Panc1 (cell line): Measurements from ENCODE around the gene RHOJ. TPM values are rescaled to one million over a fixed set of nuclear protein-coding genes. Genes with fewer than 3 reads are reported as not detected.
"Not testable (repeated sequence)": the region's sequence is repeated elsewhere in the genome, so short reads cannot be mapped to it uniquely, and the experiment has no call there.

Source experiments
- ATAC-seq: fragments of 200-7000 bp; cut with Tn5 transposase; 2 replicates; pipeline ENCODE4 v1.9.1; 2020; ENCODE audit warnings: mild to moderate bottlenecking, moderate library complexity
- BruUV-seq: library from RNA; stranded (reverse); fragments of 400-500 nt; replicated peaks from 2 replicates; lab custom pipeline; 2021; lab: Mats Ljungman, UMichigan
- CTCF ChIA-PET: fragments of 300-600 bp; sonication (Branson Sonifier 250); formaldehyde crosslinking; loops from one replicate; lab custom pipeline; 2022; ENCODE audit warnings: antibody characterized with exemption; lab: Charles Lee
- POLR2A ChIA-PET: fragments of 300-600 bp; sonication (Branson Sonifier 250); formaldehyde crosslinking; loops from one replicate; lab custom pipeline; 2022; ENCODE audit warnings: antibody characterized with exemption; lab: Charles Lee
- DNase-seq: peaks from one replicate; pipeline ENCODE4 v3.0.0-alpha.2; 2010; ENCODE audit warnings: low read depth, low spot score
- H3K27ac ChIP-seq: 2 replicates; pipeline ENCODE4 v1.5.1; 2011; ENCODE audit warnings: mild to moderate bottlenecking, low read length, inconsistent platforms
- H3K27me3 ChIP-seq: fragments of 200-500 bp; sonication (Bioruptor generic); 2 replicates; pipeline ENCODE4 v1.6.0; 2014; ENCODE audit warnings: low read length, inconsistent platforms; ENCODE audit not compliant: control insufficient read depth, insufficient read depth
- H3K36me3 ChIP-seq: fragments of 200-500 bp; sonication (Bioruptor generic); 2 replicates; pipeline ENCODE4 v1.5.1; 2014; ENCODE audit warnings: inconsistent platforms, mild to moderate bottlenecking, low read length, moderate library complexity; ENCODE audit not compliant: control insufficient read depth, insufficient read depth
- H3K4me1 ChIP-seq: 2 replicates; pipeline ENCODE4 v1.5.1; 2011; ENCODE audit warnings: inconsistent platforms, mild to moderate bottlenecking, low read length, moderate library complexity; ENCODE audit not compliant: control insufficient read depth, insufficient read depth
- H3K4me3 ChIP-seq, 2 experiments: 2 replicates each; pipeline ENCODE4 v1.5.1; 2011 to 2012; ENCODE audit warnings: low read depth in 2 of 2, low read length in 2 of 2, mild to moderate bottlenecking in 2 of 2, inconsistent platforms in 1 of 2, moderate library complexity in 1 of 2
- H3K9me3 ChIP-seq: fragments of 200-500 bp; sonication (Bioruptor generic); 2 replicates; pipeline ENCODE4 v1.5.1; 2014; ENCODE audit warnings: low read depth, mild to moderate bottlenecking, inconsistent platforms, low read length, moderate library complexity; ENCODE audit not compliant: control insufficient read depth, insufficient read depth
- POLR2AphosphoS5 ChIP-seq: IDR thresholded peaks from 2 replicates; pipeline ENCODE4 v1.6.1; 2012; ENCODE audit warnings: mild to moderate bottlenecking, low read depth, low read length, moderate library complexity
- SIN3A ChIP-seq: IDR thresholded peaks from 2 replicates; pipeline ENCODE4 v1.6.1; 2012; ENCODE audit warnings: low read depth, mild to moderate bottlenecking, low read length, moderate library complexity, borderline replicate concordance; ENCODE audit not compliant: insufficient read depth
- TCF7L2 ChIP-seq: IDR thresholded peaks from 2 replicates; pipeline ENCODE4 v1.6.1; 2011; ENCODE audit warnings: mild to moderate bottlenecking, low read depth, low read length, inconsistent platforms
- in situ Hi-C: cut with HindIII; loops from 2 replicates; pipeline ENCODE4 v1.10.0; 2016; ENCODE audit warnings: low sequenced_read_pairs, low pct_unique_long_range_greater_than_20kb
- intact Hi-C: fragments of 100-400 bp; cut with micrococcal nuclease; formaldehyde crosslinking; loops from one replicate; pipeline ENCODE4 v1.10.0; 2022; ENCODE audit not compliant: unreplicated experiment
- total RNA-seq: library from RNA; stranded (reverse); gene quantifications from one replicate; pipeline ENCODE4 v1.2.1, GENCODE V29; 2021; ENCODE audit not compliant: unreplicated experiment
- TF ChIP-seq, protein P1 (sequence below): fragments of 450-650 bp; IDR thresholded peaks from 2 replicates; pipeline ENCODE4 v1.5.1; 2017; ENCODE audit warnings: mild to moderate bottlenecking
- TF ChIP-seq, protein P2 (sequence below), 2 experiments: IDR thresholded peaks; 2 replicates each; pipeline ENCODE4 v1.6.1; 2011 to 2012; ENCODE audit warnings: low read depth in 2 of 2, control low read depth in 1 of 2, low read length in 1 of 2, mild to moderate bottlenecking in 1 of 2, moderate library complexity in 1 of 2; ENCODE audit not compliant: insufficient read depth in 1 of 2

RHOJ gene
- total RNA-seq, 1 experiment from 2014 or later, result 0.28 TPM

DNA sequence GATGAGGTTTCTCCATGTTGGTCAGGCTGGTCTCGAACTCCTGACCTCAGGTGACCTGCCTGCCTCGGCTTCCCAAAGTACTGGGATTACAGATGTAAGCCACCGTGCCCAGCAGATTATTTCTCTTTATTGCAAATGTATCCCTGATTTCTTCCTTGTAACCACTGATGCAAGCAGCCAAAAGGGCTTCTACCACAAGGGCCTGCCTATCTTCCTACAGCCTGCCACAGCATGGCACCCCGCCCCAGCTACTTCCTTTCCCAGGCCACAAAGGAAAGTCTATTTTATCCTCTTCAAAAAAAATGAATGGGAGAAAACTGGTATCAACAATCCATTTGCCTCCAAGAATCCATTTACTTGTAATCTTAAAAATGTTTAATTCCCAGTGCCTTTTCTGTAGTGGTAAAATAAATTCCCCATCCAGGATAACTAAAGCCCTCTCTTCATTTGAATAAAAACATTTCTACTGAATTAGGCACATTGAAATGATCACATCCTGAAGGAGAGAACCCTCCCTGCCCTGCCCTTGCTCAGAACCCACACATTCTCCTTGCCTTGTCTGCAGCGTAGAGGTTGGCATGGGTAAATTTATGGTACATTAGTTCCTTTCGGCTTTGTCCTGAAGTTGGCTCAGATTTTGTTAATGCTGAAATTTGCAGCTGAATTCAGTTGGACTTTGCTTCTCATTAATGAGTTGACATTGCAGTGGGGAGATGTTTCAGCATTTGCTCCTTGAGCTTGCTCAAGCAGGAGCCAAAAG, 95.3 kb downstream of the RHOJ start:
- no peak for ATAC-seq
- TF ChIP-seq POLR2AphosphoS5, result no peak
- BruUV-seq, result no TSS peak
- no peak for DNase-seq
- Histone ChIP-seq H3K4me1 (no peaks in the 10 kb centered on the region), H3K9me3 (no peaks in the 10 kb centered on the region), H3K4me3 (no peak overlapping the region), H3K36me3 (no peaks in the 10 kb centered on the region), H3K27me3 (no peaks in the 10 kb centered on the region), H3K27ac (no peak overlapping the region)
- intact Hi-C loops (no loop called here), in situ Hi-C loops (no loop called here)
- ChIA-PET POLR2A (no interaction called here), CTCF (no interaction called here)

DNA sequence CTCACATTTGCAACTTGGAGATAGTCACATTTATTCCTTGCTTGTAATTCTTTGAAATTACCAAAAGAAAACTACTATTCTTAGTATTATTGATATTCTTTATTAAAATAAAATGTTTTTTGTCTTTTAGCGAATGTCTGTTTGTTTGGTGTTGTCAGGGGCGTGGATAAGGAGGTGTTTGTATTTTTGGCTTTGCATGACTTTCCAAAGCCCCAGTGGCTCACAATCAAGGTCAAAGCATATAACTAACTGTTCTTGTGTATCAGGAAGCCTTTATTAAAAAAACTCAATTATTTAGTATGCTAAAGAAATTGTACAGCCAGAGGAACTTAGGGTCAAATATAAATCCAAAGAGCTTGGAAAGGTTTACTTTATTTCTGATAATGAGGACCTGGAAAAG, 96.6 kb downstream of the RHOJ start:
- Histone ChIP-seq H3K4me1 (no peaks in the 10 kb centered on the region), H3K27ac (no peak overlapping the region), H3K4me3 (no peak overlapping the region), H3K9me3 (no peaks in the 10 kb centered on the region), H3K27me3 (no peaks in the 10 kb centered on the region), H3K36me3 (no peaks in the 10 kb centered on the region)
- no TSS peak for BruUV-seq
- no peak for ATAC-seq
- ChIA-PET CTCF (no interaction called here), POLR2A (no interaction called here)
- TF ChIP-seq, protein P1, sequence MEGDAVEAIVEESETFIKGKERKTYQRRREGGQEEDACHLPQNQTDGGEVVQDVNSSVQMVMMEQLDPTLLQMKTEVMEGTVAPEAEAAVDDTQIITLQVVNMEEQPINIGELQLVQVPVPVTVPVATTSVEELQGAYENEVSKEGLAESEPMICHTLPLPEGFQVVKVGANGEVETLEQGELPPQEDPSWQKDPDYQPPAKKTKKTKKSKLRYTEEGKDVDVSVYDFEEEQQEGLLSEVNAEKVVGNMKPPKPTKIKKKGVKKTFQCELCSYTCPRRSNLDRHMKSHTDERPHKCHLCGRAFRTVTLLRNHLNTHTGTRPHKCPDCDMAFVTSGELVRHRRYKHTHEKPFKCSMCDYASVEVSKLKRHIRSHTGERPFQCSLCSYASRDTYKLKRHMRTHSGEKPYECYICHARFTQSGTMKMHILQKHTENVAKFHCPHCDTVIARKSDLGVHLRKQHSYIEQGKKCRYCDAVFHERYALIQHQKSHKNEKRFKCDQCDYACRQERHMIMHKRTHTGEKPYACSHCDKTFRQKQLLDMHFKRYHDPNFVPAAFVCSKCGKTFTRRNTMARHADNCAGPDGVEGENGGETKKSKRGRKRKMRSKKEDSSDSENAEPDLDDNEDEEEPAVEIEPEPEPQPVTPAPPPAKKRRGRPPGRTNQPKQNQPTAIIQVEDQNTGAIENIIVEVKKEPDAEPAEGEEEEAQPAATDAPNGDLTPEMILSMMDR, result no peak
- intact Hi-C loops, result no loop called here
- DNase-seq, result no peak
- in situ Hi-C loops, result no loop called here

DNA sequence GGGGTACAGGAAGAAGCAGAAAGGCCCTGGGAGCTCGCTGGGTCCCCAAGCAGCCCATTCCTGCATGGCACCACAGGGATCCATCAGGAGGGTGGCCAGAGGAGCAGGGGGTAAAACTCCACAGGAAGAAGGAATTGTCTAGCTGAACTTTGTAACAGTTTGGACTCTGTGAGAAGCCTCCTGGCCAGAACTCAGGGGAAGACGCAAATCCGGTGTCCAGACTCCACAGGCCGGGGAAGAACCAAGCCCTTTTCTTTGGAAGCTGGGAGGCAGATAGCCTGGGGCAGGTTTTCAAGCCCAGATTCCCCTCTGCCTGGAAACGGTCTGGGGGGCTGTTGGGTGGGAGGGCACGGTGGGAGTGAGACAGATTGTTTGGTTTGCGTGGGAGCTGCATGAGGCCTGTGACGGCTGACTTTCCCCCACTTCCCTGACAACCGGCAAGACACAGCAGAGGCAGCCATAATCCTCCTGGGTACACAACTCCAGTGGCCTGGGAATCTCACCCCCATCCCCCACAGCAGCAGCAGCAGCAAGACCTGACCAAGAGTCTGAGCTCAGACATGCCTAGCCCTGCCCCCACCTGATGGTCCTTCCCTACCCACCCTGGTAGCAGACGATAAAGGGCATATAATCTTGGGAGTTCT, 97.8 kb downstream of the RHOJ start:
- Histone ChIP-seq H3K27ac (no peak overlapping the region), H3K9me3 (no peaks in the 10 kb centered on the region), H3K27me3 (no peaks in the 10 kb centered on the region), H3K4me3 (no peak overlapping the region), H3K36me3 (no peaks in the 10 kb centered on the region), H3K4me1 (no peaks in the 10 kb centered on the region)
- in situ Hi-C loops, result no loop called here
- ATAC-seq (no peak), DNase-seq (no peak)
- ChIA-PET POLR2A (no interaction called here), CTCF (no interaction called here)
- TF ChIP-seq, protein P2, sequence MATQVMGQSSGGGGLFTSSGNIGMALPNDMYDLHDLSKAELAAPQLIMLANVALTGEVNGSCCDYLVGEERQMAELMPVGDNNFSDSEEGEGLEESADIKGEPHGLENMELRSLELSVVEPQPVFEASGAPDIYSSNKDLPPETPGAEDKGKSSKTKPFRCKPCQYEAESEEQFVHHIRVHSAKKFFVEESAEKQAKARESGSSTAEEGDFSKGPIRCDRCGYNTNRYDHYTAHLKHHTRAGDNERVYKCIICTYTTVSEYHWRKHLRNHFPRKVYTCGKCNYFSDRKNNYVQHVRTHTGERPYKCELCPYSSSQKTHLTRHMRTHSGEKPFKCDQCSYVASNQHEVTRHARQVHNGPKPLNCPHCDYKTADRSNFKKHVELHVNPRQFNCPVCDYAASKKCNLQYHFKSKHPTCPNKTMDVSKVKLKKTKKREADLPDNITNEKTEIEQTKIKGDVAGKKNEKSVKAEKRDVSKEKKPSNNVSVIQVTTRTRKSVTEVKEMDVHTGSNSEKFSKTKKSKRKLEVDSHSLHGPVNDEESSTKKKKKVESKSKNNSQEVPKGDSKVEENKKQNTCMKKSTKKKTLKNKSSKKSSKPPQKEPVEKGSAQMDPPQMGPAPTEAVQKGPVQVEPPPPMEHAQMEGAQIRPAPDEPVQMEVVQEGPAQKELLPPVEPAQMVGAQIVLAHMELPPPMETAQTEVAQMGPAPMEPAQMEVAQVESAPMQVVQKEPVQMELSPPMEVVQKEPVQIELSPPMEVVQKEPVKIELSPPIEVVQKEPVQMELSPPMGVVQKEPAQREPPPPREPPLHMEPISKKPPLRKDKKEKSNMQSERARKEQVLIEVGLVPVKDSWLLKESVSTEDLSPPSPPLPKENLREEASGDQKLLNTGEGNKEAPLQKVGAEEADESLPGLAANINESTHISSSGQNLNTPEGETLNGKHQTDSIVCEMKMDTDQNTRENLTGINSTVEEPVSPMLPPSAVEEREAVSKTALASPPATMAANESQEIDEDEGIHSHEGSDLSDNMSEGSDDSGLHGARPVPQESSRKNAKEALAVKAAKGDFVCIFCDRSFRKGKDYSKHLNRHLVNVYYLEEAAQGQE (IDR thresholded peaks at IDR 0.05; ENCODE audit: insufficient read depth in 1 of 2, low read depth in 2 of 2, low read length in 1 of 2), result no peak
- no peak for TF ChIP-seq POLR2AphosphoS5
- TF ChIP-seq, protein P1, result no peak
- no peak for TF ChIP-seq TCF7L2
- TF ChIP-seq SIN3A, result no peak
- intact Hi-C loops, result no loop called here
- no TSS peak for BruUV-seq

DNA sequence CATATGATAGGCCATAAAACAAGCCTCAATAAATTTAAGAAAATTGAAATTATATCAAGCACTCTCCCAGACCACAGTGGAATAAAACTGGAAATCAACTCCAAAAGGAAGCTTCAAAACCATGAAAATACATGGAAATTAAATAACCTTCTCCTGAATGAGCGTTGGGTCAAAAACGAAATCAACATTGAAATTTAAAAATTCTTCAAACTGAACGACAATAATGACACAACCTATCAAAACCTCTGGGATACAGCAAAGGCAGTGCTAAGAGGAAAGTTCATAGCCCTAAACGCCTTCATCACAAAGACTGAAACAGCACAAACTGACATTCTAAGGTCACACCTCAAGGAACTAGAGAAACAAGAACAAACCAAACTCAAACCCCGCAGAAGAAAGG, 100.2 kb downstream of the RHOJ start:
- H3K27ac ChIP-seq, H3K27me3 ChIP-seq, H3K4me1 ChIP-seq, H3K36me3 ChIP-seq, BruUV-seq, ATAC-seq, H3K4me3 ChIP-seq, intact Hi-C loops, CTCF ChIA-PET, DNase-seq, POLR2A ChIA-PET, in situ Hi-C loops, H3K9me3 ChIP-seq: not testable (repeated sequence)
